Measurements from ENCODE around the gene CDC25B.
A peak's percentile ranks its signal among the peaks of the same experiment; 100 is the strongest.

CDC25B gene

DNA sequence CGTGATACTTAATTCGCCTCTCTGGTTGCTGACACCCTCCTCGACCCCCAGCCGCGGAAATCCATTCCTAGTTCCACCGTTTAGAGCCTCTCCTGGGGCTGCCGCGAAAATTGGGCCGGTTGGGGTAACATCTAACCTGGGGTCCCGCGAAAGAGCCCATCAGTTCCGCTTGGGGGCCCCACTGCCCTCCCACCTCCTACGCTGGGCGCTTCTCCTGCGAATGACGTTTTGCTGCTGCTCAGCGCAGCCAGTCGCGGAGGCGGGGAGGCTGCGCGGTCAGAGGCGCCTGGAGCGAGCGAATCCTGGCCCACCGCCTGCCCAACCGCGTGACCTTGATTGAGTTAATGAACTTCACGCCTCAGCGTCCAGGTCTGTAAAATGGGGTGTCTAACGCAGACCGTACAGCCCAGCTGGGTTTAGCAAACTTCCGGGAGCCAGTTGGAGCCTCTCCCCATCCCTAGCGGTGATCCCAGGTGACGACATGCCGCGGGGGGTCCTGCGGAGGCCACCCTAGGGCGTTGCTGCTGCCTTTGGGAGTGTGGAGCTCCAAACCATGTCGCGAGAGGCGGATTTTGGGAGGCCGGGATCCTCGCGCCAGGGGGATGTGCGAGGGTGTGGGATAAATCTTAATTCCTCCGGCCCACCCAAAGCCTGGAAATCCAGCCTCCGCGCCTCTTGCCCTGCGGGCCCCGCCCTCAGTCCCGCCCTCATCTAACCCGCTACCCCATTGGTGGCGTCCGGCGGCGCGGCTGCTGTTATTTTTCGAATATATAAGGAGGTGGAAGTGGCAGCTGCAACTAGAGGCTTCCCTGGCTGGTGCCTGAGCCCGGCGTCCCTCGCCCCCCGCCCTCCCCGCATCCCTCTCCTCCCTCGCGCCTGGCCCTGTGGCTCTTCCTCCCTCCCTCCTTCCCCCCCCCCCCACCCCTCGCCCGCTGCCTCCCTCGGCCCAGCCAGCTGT lies at the start of gene CDC25B:
TSS of gene CDC25B (plus strand) at position 800 of the 958 bp plus-strand sequence. CDS start 222 bp downstream, outside the sequence.
- peak; percentile 98 for DNase-seq

DNA sequence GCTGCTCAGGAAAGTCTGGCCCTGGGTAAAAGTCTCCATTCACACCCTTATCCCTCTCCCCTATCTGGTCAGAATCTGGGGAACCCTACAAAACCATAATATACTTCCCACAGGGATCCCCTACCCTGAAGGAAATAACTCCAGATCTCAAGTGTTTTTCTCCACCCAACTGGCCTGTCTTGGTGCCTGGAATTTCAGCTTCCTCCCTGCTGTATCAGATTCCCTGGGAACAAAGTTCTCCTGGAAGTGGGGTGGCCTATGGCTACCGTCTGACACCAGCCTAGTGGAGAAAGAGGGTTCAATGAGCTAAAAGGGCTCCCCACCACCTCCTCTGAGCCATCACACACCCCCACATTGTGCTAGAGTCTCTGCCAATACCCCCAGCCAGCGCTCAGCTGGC lies 48.6 kb upstream of the CDC25B start:
- DNase-seq: no peak

DNA sequence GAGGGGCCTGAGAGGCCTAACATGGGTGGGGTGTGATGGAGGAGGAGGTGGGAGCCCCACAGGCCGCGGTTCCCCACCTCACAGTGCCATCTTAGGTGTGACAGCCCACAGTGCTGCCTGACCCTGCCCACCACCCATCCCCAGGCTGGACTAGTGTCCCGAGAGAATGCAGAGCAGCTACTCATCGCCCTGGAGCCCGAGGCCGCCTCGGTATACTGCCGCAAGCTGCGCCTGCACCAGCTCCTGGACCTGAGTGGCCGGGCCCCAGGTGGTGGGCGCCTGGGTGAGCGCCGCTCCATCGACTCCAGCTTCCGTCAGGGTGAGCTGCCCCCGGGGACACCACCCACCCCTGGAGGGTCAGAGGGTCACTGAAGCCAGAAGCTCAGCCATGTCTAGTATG lies 48.0 kb upstream of the CDC25B start:
- no peak for DNase-seq

DNA sequence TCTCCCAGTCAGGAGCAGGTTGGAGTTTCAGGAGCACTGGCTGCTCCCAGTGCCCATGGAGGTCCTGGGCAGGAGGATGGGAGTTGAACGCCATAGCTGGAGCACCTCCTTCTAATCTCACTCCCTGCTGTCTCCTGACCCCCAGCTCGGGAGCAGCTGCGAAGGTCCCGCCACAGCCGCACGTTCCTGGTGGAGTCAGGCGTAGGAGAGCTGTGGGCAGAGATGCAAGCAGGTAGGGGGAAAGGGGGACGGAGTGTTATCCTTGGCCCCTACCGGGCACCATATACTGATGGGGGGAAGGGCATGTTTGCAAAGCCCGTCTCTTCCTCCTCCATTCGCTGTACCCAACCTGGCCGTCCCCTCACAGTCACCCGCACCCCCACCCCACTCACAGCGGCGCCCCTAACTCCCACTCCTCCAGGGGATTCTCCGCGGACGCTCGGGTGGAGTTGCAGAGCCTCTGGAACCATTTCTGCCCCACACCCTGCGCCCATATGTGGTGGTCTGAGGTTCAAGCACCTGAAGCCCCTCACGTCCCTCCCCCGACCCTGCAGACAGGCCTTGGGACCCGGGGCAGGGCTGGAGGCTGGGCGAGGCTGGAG lies 46.9 kb upstream of the CDC25B start:
- no peak for DNase-seq

DNA sequence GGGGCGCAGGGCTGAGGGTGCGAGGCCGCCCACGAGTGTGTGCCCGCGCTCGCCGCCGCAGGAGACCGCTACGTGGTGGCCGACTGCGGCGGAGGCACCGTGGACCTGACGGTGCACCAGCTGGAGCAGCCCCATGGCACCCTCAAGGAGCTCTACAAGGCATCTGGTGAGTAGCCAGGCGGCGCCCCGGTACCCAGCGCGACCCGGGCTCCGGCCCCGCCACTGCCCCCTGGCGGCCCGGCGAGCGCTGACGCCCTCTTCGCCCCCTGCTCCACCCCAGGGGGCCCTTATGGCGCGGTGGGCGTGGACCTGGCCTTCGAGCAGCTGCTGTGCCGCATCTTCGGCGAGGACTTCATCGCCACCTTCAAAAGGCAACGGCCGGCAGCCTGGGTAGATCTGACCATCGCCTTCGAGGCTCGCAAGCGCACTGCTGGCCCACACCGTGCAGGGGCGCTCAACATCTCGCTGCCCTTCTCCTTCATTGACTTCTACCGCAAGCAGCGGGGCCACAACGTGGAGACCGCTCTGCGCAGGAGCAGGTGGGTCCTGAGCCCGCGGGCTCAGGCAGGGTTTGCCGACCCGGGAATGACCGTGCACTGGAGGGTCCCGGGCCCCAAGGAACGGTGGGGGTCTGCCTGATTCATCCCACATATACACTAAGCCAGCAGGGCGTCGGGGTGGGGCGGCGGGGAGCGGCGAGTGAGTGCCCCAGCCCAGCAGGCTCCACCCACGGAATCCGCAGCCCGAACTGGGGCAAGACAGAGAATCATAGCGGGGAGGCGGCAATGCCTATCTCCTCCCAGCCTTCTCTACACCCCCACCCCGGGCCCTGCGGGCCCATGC lies 46.2 kb upstream of the CDC25B start:
- DNase-seq: peak; percentile 89

DNA sequence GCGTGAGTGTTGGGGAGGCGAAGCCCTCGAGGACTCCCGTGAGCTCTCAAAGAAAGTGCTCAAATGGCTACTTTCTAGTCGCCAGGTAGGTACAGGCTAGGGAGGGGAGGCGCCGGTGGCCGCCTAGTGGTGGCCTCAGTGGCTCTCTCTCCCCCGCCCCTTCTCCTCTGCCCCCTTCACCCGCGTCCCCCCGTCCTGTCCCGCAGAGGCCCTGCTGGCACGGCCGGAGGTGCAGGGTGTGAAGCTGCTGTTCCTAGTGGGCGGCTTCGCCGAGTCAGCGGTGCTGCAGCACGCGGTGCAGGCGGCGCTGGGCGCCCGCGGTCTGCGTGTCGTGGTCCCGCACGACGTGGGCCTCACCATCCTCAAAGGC lies 44.8 kb upstream of the CDC25B start:
- DNase-seq: peak; percentile 58

DNA sequence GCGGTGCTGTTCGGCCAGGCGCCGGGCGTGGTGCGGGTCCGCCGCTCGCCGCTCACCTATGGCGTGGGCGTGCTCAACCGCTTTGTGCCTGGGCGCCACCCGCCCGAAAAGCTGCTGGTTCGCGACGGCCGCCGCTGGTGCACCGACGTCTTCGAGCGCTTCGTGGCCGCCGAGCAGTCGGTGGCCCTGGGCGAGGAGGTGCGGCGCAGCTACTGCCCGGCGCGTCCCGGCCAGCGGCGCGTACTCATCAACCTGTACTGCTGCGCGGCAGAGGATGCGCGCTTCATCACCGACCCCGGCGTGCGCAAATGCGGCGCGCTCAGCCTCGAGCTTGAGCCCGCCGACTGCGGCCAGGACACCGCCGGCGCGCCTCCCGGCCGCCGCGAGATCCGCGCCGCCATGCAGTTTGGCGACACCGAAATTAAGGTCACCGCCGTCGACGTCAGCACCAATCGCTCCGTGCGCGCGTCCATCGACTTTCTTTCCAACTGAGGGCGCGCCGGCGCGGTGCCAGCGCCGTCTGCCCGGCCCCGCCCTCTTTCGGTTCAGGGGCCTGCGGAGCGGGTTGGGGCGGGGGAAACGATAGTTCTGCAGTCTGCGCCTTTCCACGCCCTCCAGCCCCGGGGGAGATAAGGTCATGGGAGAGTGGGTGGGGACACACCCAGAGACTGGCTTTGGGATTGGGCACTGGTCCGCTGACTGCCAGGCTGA lies 44.3 kb upstream of the CDC25B start:
- DNase-seq: peak; percentile 80

DNA sequence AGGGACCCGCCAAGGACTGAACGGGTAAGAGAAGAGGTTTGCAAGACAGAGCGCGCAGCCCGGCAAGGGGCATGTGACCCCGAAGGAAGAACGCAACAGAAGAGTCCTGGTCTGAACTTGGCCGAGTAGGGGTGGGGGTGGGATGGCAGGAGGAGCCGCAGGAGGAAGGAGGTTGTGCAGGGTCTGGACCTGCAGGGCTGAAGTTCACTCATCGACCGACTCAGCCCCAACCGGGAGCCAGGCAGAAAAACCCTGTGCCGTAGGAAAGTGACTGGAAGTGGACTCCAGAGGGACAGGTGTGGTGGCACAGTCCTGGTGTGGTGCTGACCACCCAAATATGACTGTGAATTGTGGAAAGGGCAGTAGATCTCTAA lies 43.7 kb upstream of the CDC25B start:
- peak; percentile 68 for DNase-seq

DNA sequence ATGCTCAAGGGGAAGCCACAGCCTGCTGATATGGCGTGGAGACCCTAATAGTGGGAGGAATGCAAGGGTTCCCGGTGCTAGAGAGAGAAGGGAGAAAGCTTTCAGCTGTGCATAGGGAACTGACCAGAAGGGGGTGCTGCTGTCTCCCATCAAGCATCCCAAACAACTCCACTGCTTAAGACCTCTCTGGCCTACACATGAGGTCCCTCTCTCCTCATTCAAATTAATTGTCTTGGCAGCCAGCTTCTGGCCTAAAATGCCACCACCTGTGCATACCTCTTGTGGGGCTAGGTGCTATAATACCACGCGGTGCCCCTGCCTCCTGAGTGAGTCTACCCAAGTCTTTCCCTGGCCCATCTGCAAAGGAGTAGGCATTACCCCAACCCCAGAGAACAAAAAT lies 43.0 kb upstream of the CDC25B start:
- peak; percentile 78 for DNase-seq

DNA sequence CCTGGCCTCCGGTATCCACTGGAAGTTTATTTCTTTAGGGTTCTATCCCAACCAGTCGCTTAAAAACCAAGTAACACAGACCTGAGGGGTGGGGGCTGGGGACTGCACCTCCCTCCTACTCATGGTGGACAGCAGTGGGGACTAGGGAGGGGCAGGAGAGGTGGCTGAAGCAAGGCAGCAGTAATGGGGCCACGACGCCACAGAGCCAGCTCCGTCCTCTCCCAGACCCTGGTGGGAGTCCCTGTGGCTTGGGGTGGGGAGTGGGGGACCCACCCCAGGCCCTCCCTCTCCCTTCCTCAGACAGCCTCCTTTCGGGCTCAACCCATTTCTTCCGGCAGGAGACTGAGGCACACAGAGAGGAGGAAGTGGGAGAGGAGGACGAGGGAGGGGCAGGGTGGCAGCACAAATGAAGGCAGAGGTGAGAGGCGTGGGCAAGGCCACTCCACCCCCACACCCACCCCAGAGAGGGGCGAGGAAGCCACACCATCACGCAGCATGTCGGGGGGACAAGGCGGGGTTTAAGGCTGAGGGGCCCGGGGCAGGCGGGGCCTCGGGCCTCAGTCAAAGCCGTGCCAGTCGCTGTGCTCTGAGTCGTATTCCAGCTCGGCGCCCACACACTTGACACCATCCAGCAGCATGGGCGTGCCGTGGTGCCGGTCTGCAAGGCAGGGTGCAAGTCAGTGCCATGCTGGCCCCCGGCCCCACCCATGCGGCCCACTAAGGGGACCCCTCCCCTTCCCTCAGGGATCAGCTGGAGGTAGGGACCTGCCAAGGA lies 42.4 kb upstream of the CDC25B start:
- no peak for DNase-seq

DNA sequence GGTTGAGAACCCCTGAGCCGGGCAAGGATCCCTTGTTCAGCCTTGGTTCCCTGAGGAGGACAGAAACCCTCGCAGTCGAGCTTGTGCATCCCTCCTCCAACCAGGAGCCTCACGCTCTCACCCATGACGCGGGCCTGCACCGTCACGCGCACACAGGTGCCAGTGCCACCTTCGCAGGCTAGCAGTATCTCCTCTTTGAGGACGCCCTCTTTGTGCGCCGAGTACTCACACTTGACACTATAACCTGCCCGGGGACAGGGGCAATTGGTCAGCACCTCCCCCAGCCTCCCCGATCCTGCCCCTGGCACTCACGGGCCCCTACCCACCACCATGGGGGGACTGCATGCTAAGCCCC lies 41.9 kb upstream of the CDC25B start:
- DNase-seq: no peak

DNA sequence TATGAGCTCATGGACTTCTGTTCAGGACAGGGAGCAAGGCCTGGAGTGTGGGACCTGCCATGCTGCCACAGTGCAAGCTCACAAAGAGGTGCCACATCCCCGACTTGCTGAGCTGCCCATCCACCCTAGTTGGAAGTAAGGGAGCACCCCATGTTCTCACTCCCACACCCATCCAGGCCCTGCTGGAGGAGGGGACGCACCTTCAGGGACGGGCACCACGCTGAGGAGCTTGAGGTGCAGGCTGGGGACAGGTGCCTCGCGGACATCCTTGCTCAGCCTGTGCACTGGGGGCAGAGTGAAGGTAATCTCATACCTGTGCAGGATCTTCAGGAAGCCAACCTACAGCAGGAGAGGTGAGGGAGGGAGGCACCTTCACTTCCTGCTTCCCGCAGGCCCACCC lies 40.8 kb upstream of the CDC25B start:
- DNase-seq: no peak

DNA sequence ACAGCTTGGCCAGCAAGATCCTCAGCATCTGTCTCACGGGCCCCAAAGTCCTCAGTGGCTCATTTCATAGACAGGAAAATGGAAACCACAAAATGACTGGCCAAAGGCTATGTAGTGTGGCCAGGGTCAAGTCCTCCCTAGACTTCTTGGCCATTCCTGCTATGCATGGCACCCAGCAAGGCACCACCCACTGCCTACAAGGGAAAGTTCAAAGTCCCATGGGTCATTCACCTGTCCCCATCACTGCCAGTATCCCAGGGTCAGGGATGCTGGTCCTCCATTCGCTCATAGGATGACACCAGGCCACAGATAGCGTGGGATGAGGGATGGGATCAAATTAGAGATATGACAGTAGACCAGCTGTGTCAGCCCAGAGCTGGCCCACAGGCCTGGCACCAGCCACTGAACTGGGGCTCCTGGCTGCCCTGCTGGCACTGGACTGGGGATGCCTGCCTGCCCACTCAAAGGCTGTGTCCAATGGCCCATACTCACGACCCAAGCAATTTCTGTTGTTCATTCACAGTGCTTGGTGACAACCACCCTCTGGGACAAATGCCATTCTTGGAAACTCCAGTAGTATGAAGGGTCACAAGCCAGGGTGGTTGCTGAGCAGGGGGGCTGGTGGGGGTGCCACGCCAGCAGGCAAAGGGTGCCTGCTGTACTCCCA lies 40.2 kb upstream of the CDC25B start:
- DNase-seq: no peak

DNA sequence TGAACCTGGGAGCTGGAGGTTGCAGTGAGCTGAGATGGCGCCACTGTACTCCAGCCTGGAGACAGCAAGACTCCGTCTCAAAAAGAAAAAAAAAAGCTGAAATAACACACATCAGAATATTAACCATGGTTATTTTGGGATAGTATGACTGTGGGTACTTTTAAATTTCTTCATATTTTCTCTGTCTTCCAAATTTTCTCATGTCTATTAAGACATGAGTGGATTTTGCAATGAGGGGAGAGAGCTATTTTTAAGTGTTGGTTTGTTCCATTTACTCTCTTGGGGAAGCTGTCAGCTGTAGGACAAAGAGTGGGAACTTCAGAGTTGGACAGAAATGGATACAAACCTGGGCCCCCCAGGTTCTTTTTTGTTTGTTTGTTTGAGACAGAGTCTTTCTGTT lies 38.8 kb upstream of the CDC25B start:
- DNase-seq: no peak

DNA sequence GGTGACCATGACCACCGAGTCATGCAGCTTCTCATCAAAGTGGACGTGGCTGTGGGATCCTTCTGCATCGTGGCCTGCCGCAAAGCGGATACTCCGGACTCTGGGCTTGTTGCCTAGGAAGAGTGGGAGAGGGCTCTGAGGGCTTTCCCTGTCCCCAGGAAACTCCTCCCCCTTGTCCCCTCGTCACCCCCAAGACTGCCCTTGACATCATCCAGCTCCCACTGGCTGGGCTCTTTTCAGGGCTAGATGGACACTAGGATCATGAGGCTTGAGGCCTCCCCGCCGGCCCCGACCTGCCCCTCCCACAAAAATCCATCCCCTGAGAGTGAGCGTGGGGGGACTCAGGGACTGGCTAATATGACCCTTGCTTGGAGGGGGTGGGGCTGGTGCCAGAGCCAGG lies 37.5 kb upstream of the CDC25B start:
- DNase-seq: no peak

DNA sequence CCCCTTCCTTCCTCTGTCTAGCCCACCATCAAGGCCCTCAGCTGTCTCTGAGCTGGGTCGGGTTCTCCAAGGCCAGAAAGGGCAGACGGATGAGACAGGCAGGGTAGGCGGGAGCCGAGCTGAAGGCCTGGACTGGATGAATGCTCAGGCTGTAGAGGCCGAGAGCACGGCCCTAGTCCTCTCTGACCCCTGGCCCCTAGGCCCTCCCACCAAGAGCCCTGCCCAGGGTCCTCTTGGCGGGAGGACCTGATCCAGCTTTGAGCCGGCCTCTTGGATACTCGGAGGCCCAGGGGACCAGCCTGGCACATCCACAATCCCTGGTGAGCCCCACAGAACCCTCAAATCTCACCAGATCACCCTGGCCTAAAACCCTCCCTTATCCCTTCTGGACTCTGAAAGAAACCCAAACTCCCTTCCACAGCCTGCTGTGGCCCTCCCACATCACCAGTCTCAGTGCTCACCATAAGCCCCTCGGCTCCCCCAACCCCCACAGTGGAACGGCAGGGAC lies 36.7 kb upstream of the CDC25B start:
- no peak for DNase-seq

DNA sequence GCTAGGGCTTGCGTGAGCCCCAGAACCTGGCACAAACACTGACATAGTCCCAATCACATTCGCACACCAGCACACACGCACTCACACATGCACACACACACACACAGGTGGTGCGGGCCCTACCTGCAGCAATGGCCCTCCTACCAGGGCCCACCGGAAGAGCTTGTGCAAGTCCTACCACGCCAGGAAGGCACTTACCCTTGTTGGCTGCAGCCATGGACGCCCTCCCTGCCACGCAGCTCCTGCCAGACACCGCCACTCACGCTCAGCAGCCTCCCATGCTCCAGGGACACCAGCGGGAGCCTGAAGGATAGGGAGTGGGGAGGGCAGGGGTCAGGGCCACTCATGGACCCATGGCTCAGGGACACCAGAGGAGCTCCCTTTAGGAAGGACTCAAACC lies 36.2 kb upstream of the CDC25B start:
- no peak for DNase-seq

DNA sequence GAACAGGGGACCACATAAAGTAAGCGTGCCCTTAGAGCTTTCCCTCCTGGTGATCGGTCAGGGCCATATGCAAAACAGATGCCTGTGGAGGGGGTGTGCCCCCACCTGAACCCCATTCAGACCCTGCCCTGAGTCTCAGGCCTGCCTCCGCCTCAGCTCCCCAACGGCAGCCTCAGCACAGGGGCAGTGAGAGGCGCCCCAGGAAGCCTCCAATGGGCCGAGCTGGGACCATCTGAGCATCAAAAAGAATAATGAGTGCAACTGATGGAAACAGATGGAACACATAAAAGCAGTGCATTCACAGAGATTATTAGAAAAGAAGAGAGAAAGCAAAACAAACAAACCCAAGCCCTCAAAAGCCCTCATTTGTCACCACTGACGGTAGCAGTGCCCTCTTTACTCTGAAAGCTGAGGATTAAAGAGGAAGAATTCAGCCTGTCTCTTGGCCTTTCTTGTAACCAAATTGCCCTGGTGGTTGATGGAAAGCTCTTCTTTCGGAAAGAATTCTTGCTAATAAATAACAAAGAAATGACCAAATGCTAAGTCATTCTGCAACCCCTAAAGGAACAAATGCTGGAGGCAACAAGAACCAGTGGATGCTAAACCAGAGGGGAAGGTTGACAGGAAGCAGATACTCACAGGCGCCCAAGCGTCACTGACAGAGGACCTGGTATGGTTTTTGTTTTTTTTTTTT lies 35.3 kb upstream of the CDC25B start:
- no peak for DNase-seq

DNA sequence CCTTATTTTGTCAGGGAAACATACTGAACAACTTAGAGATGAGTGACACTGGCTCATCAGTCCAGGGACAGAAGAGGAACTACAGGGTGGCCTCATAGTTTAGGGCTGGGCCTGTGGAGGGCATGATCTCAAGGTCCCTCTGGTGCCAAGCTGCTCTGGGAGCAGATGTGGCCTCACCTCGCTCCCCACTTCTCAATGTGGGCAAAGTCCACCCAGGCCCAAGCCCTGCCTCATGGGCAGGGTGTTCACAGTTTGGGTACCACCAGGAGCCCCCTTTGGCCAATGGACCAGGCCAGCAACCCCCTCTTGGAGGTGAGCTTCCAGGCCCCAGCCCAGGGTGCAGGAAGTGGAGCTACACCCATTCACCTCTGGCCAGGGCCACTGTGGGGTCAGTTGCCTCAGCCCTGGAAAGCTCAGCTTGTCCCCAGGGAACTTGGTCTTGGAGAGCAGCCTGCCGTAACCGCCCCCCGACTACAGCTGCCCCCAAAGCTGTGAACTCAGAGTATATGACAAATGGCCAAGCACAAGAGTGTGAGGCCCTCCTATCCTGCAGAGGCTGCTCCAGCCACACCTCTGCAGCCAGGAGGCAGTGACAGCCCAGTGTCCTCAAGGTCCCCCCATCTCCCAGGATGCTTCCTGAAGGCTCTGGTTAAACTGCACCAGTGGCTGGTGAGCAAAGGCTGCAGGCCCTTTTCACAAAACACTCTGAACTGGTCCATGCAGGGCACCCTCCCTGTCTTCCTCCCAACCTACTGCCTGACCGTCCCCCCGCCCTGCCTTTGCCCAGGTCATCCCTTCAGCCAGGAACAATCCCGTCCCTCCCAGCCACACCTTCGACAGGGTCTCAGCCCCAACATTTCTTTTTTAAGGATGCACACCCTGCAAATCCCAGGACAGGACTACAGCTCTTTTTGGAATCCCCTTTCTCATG lies 32.2 kb upstream of the CDC25B start:
- DNase-seq: no peak

DNA sequence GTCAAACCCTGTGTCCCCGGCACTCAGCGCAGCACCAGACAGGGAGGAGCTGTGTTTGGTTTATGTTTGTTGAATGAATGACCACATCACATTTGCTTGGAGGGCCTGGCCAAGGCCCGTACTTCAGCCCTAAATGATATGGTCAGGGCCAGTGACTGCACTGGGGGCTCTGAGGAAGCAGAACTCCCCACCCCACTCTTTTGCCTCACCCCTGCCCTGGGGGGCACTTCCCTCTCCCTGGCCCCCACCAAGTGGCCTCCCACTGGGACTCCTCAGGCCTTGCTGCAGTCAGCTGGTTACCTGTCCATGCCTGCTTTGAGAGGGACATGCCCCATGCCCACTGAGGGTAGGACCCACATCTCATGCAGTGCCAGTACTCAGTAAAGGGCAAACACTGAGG lies 31.5 kb upstream of the CDC25B start:
- no peak for DNase-seq
